GM11168 (cell line): ENCODE data around the gene RAB36.

Experiments
- in situ Hi-C: fragments of 300-500 bp; cut with MboI; formaldehyde crosslinking; loops from one replicate; pipeline ENCODE4 v1.12.0; 2022; ENCODE audit warnings: low sequenced_read_pairs; ENCODE audit not compliant: unreplicated experiment

Gene RAB36

DNA sequence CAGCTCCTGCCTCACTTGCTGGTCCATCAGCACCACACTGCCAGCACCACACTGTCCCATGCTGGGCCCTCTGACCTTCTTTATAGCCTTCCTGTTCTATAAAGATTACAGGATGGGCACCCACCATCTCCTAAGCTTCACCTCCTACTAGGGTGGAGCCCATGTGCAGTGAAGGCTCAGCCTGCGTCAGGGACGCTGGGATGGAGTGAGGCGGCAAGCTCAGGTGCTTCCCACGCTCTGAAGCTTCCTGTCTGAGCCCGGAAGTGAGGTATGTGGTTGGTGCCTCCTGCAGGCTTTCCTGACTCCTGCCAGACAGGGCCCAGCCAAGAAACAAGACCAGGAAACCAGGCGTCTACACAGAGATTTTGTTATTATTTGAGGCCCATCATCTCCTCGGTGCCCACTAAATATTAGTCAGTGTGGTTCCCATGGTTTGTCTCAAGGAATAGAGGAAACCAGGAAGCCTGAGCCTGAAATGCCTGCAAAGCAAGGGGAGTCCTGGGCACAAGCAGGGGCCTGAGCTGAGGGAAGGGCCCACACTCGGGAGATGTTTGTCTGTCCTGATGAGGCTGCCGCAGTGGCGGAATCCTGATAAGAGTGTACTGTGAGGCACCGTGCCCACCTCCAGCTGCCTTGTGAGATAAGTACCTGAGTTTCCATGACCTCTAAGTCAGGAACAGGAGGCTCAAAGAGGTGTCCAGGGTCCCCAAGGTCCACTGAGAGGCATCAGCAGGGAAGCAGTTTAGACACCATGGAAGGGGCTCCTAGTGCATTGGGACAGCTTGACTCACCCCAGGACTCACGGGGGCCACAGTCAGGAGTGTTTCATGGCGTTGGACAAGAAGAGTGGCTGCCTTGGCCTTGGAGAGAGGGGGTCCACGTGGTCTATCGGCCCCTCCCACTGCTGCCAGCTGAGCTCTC, 25.5 kb upstream of the RAB36 start:
- in situ Hi-C loops, result loop anchor here (5.0 kb wide), 1 partner anchor 157 kb away; no protein-coding TSS in a partner anchor

DNA sequence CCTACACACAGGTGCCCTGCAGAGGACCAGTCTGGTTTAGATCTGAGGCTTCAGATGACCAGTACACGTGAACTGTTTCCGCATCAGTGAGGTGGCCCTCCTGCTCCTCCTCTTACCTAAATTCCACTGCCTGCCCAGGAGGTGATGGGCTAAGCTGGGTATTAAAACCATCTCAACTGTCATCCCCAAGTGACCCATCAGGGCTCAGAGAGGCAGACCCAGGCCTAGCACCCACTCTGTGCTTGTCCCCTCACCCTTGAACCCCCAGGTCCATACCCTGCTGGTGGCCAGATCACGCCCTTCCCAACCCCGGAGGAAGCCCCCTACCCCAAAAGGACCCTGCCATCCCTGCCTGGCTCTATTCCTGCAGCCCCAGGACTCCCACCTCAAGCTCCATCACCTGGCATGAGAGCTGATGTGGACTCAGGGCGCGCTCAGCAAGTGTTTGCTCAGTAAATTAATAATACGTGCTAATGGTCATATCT, 24.8 kb upstream of the RAB36 start:
- in situ Hi-C loops, result loop anchor here (5.0 kb wide), 1 partner anchor 158 kb away; no protein-coding TSS in a partner anchor

DNA sequence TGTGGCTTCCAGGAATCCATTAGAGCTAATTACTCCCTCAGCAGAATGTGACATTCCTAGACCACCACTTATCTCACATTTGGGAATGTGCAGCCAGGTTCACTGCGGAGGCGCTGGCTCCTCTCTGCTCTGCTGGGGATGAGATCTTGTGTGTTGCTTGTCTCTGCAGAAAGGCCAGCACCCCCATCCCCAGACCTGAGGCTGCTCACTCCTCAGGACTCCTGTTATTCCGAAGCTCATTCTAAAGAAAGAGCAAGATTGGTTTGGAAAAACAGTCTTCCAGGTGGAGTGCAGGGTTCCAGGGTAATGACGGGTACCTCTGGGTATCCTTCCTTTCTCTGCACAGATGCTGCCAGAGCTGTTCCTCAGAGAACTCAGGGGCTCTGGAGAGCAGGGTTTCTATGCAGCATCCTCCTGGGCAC, 24.3 kb upstream of the RAB36 start:
- in situ Hi-C loops, result loop anchor here (5.0 kb wide), 1 partner anchor 159 kb away; no protein-coding TSS in a partner anchor

DNA sequence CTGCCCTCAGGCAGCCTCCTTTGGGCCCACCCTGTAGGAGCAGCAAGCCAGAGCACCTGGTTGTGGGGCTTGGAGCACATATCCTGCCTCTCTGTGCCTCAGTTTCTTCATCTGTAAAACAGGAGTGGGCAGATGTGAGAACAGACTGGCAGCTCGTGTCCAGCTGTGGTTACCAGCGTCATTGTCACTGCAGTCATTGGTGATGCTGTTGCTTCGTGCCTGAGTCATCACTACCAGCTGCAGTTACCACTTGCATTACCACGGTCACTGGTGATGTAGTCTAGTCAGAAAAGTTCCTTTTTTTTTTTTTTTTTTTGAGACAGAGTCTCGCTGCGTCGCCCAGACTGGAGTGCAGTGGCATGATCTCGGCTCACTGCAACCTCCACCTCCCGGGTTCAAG, 23.9 kb upstream of the RAB36 start:
- in situ Hi-C loops, result loop anchor here (5.0 kb wide), 1 partner anchor 159 kb away; no protein-coding TSS in a partner anchor

DNA sequence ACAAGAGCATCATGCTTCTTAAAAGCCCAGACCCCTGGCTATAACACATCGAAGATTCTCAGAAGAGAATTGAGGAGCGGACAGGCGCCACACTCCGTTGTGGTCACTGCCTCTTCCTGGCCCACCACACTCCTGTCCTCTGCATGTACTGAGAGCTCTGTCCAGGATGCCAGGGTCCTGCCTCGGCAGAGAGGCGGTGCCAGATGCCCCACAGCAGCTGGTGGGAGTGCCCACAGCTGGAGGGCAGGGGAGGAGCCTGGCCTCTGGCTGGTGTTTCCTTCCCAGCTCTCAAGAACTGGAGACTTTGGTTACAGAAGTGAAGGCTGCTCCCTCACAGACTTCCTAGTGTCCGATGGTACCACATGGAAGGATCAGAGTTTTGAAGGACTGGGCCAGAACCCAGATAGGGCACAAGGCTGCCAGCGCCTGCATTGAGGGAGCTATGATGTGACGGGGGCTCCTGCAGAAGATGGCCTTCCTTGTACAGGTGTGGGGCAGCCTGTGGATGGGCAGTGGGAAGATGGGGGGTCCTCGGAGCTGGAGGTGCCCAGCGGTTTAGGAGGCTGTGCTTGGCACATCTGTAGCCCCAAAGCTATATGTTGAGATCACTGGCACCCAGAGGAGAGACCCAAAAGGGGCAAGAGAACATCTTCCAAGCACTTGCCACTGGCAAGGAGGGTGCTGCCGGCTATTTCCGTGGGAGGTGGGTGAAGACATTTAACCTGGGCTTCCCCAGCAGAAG, 22.9 kb upstream of the RAB36 start:
- in situ Hi-C loops, result loop anchor here (5.0 kb wide), 1 partner anchor 160 kb away; no protein-coding TSS in a partner anchor

DNA sequence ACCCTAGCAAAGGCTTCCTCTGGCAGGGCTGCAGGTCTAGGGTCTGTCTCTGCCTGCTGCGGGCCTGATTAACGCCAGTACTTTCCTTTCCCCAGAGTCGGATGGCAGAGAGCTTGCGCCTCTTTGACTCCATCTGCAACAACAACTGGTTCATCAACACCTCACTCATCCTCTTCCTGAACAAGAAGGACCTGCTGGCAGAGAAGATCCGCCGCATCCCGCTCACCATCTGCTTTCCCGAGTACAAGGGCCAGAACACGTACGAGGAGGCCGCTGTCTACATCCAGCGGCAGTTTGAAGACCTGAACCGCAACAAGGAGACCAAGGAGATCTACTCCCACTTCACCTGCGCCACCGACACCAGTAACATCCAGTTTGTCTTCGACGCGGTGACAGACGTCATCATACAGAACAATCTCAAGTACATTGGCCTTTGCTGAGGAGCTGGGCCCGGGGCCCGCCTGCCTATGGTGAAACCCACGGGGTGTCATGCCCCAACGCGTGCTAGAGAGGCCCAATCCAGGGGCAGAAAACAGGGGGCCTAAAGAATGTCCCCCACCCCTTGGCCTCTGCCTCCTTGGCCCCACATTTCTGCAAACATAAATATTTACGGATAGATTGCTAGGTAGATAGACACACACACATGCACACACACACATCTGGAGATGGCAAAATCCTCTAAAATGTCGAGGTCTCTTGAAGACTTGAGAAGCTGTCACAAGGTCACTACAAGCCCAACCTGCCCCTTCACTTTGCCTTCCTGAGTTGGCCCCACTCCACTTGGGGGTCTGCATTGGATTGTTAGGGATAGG, 22.1 kb upstream of the RAB36 start:
- in situ Hi-C loops, result loop anchor here (5.0 kb wide), 1 partner anchor 161 kb away; no protein-coding TSS in a partner anchor

DNA sequence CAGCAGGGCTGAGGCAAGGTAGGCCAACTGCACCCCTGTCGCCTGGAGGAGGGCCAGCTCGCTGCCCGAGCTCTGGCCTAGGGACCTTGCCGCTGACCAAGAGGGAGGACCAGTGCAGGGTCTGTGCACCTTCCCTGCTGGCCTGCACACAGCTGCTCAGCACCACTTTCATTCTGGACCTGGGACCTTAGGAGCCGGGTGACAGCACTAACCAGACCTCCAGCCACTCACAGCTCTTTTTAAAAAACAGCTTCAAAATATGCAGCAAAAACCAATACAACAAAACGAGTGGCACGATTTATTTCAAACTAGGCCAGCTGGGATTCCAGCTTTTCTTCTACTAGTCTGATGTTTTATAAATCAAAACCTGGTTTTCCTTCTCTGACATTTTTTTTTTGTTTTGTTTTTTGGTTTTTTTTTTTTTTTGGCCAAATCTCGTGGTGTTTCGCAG, 21.4 kb upstream of the RAB36 start:
- in situ Hi-C loops, result loop anchor here (5.0 kb wide), 1 partner anchor 162 kb away; no protein-coding TSS in a partner anchor

DNA sequence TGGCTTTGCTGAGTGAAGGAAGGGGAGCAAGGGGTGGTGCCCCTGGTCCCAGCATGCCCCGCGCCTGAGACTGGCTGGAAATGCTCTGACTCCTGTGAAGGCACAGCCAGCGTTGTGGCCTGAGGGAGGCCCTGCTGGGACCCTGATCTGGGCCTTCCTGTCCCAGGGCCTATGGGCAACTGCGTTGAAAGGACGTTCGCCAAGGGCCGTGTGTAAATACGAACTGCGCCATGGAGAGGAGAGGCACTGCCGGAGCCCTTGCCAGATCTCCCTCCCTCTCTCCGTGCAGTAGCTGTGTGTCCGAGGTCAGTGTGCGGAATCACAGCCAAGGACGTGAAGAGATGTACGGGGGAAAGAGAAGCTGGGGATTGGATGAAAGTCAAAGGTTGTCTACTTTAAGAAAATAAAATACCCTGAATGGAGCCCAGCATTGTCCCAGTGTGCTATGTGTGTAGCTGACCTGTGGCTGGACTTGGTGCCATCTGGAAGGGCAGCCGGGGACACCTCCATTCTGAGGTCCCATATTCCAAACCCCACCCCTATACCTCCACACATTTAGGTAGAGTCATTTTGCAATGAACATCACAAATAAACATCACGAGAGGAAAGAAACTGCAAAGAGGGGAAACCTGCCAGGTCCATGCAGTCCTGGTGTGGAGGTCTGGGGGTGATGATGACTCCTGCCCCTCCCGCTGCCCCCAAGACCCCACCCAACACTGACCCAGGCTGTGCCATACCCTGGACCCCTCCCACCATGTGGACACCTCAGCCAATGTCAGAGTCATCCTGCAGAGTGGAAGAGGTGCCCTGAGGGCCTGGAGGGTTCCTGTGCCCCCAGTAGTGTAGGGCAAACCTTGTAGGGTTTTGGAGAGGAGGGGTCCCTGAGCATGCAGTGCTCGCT, 20.4 kb upstream of the RAB36 start:
- in situ Hi-C loops, result loop anchor here (5.0 to 25.0 kb wide), 2 partner anchors 163 to 263 kb away; no protein-coding TSS in a partner anchor

DNA sequence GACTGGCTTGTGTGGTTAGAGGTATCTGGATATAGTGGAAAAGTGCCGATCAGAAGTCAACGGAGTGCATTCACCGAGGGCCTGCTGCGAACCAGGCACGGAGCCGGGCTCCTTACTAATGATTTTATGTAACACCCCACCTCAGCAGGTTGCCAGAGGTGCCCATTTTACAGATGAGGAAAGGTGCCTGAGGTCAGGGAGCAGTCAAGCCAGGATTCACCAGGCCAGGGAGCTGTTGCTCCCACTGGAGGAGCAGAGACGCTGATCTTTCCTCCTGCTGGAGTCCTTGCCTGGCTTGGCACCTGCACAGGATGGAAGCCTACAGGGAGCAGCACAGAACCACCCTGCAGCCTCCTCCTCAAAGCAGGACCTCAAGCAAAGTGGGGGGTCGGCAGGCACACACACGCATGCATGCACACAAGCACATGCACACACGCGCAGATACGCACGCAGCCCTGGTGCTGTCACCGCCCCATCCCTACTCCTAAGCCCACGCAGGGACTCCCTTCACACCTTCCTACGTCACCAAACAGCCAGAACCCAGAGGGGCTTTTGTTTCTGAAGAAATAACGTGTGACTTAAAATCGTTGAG, 19.7 kb upstream of the RAB36 start:
- in situ Hi-C loops, result loop anchor here (25.0 kb wide), 1 partner anchor 263 kb away; no protein-coding TSS in a partner anchor

DNA sequence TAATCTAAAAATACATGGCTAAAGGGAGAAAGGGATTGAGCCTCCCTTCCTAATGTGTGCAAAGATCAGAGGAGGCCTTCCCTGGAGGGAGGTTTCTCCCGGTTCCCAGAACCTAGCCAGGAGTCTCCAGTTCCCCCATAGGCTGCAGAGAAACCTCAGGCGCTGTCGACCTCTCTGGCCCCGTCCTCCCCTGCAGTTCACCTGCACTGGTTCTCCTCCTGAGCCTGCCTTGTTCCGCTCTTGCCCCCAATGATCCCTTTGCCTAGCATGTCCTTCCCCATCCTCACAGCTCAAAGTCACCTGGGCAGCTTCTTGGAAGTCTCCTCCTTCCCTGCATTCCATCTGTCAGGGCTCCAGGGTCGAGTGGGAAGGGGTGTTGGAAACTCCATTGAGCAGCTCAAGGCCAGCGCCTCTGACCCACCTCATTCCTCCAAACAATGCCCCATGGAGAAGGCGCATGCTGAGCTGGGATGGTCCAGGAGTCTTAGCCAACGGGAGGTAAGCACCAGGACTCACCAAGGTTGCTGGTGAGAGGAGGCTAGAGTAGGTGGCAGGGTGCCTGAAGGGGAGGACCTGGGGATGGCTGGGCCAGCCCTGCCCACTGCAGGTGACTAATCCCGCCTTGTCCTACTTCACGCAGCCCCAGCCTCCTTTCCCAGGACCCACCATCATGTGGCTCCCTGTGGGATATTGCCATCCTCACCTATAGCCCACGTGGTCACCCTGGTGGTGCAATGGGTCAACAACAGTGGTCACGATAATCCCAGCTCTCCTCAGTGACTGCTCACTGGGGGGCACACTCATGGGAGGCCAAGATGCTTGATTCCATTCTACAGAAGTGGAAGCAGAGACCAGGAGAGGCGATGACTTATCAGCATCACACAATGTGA, 18.9 kb upstream of the RAB36 start:
- in situ Hi-C loops, result loop anchor here (25.0 kb wide), 1 partner anchor 264 kb away; no protein-coding TSS in a partner anchor

DNA sequence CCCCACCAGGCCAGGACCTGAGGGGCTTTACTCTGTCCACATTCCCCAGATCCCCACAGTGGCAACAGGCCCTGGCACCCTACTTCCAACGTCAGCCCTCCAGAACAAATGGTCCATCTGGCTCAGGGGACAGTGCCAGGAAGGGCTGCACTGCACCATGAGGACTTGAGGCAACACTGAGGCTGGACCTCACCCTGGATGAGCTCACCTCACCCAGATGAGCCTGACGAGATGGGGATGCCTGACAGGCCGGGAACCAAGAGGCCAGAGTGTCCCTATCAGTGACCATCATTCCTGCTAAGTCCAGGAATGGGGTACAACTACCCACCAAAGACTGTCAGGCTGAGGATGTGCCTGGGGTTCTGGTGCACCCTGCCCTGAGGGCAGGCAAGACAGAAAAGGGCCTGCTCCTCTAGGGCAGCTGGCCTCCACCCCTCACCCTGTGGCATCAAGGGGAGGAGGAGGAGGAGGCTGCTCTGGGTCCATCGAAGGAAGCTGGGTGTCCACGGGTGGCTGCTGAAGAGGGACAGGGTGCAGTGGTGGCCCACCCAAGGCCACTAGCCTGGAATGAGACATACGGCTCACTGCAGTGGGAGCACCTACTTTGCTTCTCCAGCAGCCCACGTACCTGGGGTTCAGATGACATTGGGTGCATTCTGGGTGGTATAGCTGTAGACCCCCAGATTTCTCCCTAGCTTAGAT, 18.1 kb upstream of the RAB36 start:
- in situ Hi-C loops, result loop anchor here (25.0 kb wide), 1 partner anchor 265 kb away; no protein-coding TSS in a partner anchor

DNA sequence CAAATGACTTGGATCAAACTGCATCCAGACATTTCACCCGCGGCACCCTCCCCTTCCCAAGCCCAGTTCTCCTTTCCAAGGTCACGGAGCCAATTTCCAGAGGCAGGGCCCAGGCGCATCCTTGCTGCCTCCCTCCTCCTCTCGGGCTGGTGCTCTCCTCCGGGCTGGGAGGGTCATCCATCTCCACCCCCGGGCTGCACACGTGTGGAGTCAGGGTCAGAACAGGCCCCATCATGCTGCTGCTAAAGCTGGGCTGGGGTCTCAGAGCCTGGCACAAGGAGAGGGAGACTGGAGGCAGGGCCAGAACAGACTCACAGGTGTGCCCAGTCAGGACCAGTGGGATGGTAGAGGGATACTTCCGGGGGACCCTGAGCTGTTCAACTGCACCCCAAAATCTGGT, 17.5 kb upstream of the RAB36 start:
- in situ Hi-C loops, result loop anchor here (25.0 kb wide), 1 partner anchor 265 kb away; no protein-coding TSS in a partner anchor

DNA sequence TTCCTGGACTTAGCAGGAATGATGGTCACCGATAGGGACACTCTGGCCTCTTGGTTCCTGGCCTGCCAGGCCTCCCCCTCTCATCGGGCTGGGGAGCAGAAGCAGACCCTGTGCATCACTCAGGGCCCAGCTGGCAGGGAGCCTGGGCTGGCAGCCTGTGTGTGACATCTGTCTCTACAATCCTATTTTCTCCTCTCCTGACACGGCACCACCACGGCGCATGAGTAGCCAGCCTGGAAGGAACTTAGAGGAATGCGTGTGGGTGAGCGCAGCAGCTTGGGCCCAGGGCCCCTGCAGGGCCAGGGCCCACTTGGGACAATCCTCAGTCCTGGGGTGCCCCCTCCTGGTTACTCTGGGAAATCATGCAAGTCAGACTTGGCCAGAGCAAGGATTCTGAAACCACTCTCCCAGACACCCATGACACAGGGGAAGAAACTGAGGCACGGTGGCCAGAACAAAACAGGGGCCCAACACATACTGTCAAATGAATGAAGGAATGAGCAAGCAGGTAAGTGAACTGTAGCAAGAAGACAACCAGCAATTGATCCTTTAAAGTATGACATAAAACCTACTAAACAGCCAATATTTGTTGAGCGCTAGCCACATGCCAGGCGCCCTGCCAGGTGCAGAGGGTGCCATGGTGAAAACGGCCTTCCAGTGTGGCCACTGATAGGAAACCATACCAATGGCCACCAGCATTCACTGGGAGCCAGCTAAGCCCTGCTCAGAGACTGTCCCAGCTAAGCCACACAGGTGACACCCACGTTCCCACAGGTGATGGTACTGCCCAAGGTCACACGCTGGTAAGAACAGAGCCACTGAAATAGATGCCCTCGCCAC, 16.8 kb upstream of the RAB36 start:
- in situ Hi-C loops, result loop anchor here (25.0 kb wide), 1 partner anchor 266 kb away; no protein-coding TSS in a partner anchor

DNA sequence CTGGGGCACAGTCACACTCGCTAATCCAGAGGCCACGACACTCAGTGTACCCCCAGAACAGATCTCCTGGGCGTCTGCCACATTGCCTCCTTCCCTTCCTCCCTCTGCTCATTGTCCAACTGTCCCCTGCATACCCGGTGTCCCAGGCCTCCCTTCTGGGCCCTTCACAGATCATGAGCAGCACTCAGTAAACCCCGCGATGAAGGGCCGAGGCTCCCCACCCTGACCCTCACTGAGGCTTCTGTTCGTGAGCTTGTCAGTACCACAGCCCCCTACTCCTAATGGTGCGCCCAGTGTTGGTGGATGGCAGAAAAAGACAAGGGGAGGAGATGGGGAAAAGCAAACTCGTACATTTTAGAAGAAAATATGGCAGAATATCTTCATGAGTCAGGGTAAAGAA, 16.1 kb upstream of the RAB36 start:
- in situ Hi-C loops, result loop anchor here (25.0 kb wide), 1 partner anchor 267 kb away; no protein-coding TSS in a partner anchor

DNA sequence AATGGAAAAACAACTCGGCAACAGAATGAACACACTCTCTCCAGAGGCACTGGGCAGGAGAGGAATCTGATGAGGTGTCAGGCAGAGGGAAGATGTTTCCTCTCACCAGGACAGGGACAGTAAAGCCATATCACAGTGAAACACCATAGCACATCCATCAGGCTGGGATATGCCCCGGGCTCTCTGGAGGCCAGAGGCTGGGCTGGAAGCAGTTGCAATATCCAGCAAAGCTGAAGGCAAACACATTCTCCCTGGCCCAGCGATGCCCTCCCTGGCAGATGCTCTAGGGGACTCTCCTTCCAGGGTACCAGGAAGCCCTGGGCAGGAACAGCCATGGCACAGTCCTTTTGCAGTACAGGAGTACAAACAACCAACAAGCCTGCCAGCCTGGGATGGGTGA, 14.6 kb upstream of the RAB36 start:
- in situ Hi-C loops, result loop anchor here (25.0 kb wide), 1 partner anchor 268 kb away; no protein-coding TSS in a partner anchor
